Subcutaneous abdominal adipose tissue (tissue), 5 donors: ENCODE results near the gene ASCC3.

Experiments
- H3K27ac ChIP-seq: one replicate; pipeline ENCODE4 v1.7.0; 2013; ENCODE audit warnings: low read depth, mild to moderate bottlenecking, inconsistent platforms, low read length, moderate library complexity
- H3K27me3 ChIP-seq, 5 donors: one replicate each; pipeline ENCODE4 v1.7.0; 2013; ENCODE audit warnings: low read length in 5 of 5, inconsistent platforms in 1 of 5; ENCODE audit not compliant: control insufficient read depth in 5 of 5, insufficient read depth in 4 of 5
- H3K36me3 ChIP-seq, 5 donors: one replicate each; pipeline ENCODE4 v1.7.0; 2013; ENCODE audit warnings: low read length in 5 of 5; ENCODE audit not compliant: control insufficient read depth in 5 of 5, insufficient read depth in 5 of 5
- H3K4me1 ChIP-seq, 5 donors: one replicate each; pipeline ENCODE4 v1.7.0; 2013; ENCODE audit warnings: low read length in 5 of 5, mild to moderate bottlenecking in 3 of 5, moderate library complexity in 1 of 5; ENCODE audit not compliant: control insufficient read depth in 5 of 5, insufficient read depth in 5 of 5
- H3K4me3 ChIP-seq, 5 donors: one replicate each; pipeline ENCODE4 v1.7.0; 2013; ENCODE audit warnings: low read length in 5 of 5, low read depth in 1 of 5
- H3K9ac ChIP-seq, 5 donors: one replicate each; pipeline ENCODE4 v1.7.0; 2013; ENCODE audit warnings: low read length in 5 of 5, mild to moderate bottlenecking in 4 of 5, moderate library complexity in 3 of 5
- H3K9me3 ChIP-seq, 5 donors: one replicate each; pipeline ENCODE4 v1.7.0; 2013; ENCODE audit warnings: low read length in 5 of 5; ENCODE audit not compliant: control insufficient read depth in 5 of 5
- donor health status: healthy.
- donor health status: healthy.
- donor health status: healthy.
- donor health status: healthy.
- donor health status: healthy.

Gene ASCC3

DNA sequence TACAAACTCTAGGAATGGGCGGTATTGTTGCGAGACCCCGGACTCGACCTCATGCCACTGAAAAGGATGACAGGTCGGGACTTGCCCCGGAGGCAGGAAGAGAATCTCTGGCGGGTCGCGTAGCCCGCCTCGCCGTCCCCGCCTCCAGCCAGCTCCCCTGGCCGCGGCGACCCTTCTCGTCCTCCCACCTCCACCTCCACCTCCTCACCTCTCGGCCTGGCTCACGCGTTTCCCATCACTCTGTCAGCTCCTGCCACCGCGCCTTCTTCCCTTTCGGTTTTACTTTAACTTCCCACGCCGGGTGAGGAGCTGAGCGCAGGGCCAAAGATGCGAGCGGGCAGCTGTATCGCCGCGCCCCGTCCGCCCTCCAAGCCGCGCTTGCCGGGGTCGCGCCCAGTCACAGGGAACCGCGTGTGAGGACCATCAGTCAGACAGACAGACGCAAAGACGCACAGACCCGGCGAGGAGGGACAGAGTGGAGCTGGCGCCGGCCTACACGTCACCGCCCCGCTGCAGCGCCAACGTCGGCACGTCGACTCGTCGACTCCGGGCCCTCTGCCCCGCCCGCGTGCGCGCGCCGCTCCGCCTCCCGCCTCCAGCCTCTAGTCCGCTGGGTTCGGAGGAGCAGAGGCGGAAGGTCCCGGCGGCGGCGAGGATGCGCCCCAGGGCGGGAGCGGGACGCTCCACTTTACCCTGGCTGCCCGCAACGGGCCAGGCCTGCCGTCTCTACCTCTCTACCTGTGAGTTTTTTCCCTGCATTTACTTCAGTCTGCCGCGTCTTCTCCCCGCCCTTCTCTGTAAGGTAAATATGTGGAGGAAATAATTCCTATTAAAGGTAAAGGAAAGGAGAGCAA lies at the start of gene ASCC3:
Gene ASCC3, minus strand, starts transcription at position 477 of the 854 bp plus-strand sequence. CDS start 13,332 bp downstream, outside the sequence.
- Histone ChIP-seq H3K4me1 (peaks cover 0 to 22% (median 18%) of the 10 kb centered on the region in 5 donors), H3K27ac (peak within 1 kb of the TSS; percentile 80), H3K9ac (peak within 1 kb of the TSS; percentile 79 to 91 (median 84)), H3K36me3 (no peaks in the 10 kb centered on the region), H3K27me3 (no peaks in the 10 kb centered on the region), H3K9me3 (no peaks in the 10 kb centered on the region), H3K4me3 (peak within 1 kb of the TSS; percentile 87 to 96 (median 94))

DNA sequence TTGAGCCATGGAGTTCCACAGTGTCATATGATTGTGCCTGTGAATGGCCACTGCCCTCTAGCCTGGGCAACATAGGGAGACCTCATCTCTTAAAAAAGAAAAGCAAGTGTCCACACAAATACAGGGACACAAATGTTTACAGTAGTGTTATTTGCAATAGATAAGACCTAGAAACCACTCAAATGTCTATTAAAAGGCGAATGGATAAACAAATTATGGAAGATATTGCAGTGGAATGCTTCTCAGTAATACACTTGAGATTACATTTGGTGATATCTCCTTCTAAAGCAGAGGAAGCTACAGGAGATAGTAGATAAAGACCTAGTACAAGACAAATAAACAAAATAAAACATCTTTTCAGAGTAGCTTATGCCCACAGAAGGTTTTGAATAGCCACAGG lies 44.6 kb upstream of the ASCC3 start:
- Histone ChIP-seq H3K9me3 (no peaks in the 10 kb centered on the region), H3K27ac (no peak overlapping the region), H3K4me3 (no peak overlapping the region), H3K4me1 (no peaks in the 10 kb centered on the region), H3K36me3 (no peaks in the 10 kb centered on the region), H3K9ac (no peak overlapping the region), H3K27me3 (no peaks in the 10 kb centered on the region)

DNA sequence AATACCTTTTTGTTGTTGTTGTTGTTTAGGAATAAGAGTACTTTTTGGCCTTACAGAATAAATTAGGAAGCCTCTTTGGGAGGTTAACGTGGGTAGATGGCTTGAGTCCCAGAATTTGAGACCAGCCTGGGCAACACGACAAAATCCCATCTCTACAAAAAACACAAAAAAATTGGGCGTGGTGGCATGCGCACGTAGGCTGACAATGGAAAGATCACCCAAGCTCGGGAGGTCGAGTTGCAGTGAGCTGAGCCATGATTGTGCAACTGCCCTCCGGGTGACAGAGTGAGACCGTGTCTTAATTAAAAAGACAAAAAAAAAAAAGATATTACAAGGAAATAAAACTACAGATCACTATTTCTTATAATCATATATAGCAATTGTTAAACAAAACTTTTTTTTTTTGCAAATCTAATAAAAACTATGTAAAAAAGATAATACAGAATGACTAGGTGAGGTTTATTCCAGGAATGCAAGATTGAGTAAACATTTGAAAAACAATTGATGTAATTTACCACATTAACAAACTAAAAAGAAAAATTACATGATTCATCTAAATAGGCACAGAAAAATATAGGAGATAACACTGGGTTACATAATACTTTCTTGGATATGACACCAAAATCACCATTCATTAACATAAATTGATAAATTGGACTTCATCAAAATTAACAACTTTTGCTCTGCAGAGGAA lies 43.6 kb upstream of the ASCC3 start:
- H3K9ac ChIP-seq = no peak overlapping the region
- H3K9me3 ChIP-seq = no peaks in the 10 kb centered on the region
- H3K27ac ChIP-seq = no peak overlapping the region
- no peaks in the 10 kb centered on the region for H3K36me3 ChIP-seq
- H3K4me1 ChIP-seq = no peaks in the 10 kb centered on the region
- no peaks in the 10 kb centered on the region for H3K27me3 ChIP-seq
- H3K4me3 ChIP-seq = no peak overlapping the region

DNA sequence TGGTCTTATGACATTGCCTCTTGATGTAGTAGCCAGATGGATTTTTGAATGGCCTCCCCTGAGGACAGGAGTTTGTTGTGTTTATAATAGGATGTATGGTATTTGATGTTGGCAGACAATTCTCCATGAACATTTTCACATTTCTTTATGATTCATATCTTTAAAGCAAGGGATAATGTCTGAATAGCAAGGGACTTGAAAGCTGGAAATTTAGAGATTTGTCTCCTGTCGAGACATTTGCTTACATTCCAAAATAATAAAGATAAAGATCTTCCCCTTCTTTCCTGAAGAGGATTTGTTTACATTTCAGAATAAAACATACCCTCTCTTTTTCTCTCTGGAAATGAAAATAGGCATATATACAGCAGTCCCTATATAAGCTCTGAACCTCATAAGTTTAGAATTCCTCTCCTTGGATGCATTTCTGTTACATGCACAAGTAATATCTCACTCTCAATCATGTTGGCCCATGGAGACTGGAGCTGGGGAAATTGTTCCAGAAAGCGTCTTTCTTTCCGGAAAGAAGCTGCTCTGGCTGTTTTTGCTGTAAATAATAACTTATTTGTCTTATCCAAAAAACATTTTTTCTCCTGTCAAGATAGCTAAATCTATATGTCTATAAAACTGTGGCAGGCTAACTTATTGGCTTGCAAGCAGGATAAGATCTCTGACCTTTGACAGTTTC lies 42.5 kb upstream of the ASCC3 start:
- no peak overlapping the region for H3K9ac ChIP-seq
- no peaks in the 10 kb centered on the region for H3K36me3 ChIP-seq
- H3K4me3 ChIP-seq = no peak overlapping the region
- no peak overlapping the region for H3K27ac ChIP-seq
- H3K4me1 ChIP-seq = no peaks in the 10 kb centered on the region
- no peaks in the 10 kb centered on the region for H3K9me3 ChIP-seq
- no peaks in the 10 kb centered on the region for H3K27me3 ChIP-seq

DNA sequence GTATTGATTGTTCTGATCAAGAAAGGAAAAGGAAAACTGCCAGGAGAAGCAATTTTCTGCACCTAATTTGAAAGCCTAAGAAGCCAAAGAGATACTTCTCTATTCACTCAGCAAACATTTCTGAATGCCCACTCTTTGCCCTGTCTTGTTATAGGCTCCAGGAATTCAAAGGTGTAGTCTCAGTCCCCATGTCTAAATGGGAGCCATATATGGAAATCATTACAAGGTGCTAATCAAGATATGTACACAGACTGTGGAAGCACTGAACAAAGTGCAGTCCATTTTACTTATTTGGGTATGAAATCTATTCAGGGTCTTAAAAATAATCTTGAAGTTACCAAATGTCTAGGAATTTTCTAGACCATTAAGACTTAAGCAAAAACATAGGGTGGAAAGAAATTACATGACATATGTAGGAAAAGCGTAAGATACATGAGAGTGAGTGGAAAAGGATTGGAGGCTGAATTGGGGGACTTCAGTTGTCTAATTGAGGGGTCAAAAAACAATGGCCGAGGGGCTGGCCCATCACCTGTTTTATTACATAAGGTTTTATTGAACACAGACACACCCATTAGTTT lies 39.0 kb upstream of the ASCC3 start:
- H3K4me1 ChIP-seq = no peaks in the 10 kb centered on the region
- no peaks in the 10 kb centered on the region for H3K9me3 ChIP-seq
- H3K4me3 ChIP-seq = no peak overlapping the region
- H3K27me3 ChIP-seq = no peaks in the 10 kb centered on the region
- no peaks in the 10 kb centered on the region for H3K36me3 ChIP-seq
- H3K27ac ChIP-seq = no peak overlapping the region
- no peak overlapping the region for H3K9ac ChIP-seq

DNA sequence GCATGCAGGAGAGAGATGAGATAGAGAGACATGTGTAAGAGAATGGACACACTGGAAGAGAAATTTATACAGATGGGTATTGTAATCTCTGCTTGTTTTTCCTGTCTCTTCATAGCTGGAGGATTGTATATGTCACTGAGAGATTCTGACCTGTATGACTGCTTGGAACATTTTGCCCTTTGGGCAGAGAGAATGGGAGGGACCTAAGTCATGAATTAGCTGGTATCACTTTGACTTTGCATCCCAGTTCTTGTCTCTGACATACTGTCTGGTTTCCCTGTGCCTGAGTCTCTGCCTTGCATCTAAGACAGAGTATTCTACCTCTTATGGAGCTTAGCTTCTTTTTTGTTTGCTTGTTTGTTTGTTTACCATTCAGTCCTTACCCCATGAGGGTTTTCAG lies 37.0 kb upstream of the ASCC3 start:
- H3K36me3 ChIP-seq = no peaks in the 10 kb centered on the region
- no peaks in the 10 kb centered on the region for H3K4me1 ChIP-seq
- no peaks in the 10 kb centered on the region for H3K9me3 ChIP-seq
- no peak overlapping the region for H3K9ac ChIP-seq
- no peak overlapping the region for H3K27ac ChIP-seq
- H3K27me3 ChIP-seq = no peaks in the 10 kb centered on the region
- no peak overlapping the region for H3K4me3 ChIP-seq

DNA sequence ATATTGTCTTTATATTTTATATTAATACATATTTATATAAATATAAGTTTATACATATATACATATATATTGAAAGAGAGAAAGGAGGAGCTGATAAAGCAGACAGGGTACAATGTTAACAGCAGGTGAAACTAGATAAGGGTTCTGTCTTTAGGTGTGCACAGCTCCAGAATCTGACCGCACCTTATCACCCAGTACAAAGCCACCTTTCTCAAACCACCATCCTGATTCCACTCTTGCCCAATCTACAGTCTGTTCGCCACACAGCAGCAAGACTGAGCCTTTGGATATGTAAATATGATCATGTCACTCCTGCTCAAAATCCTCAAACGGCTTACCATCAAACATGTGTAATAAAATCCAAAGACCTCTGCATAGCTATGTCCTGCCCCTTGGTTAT lies 34.7 kb upstream of the ASCC3 start:
- Histone ChIP-seq H3K27me3 (no peaks in the 10 kb centered on the region), H3K36me3 (no peaks in the 10 kb centered on the region), H3K4me1 (no peaks in the 10 kb centered on the region)

DNA sequence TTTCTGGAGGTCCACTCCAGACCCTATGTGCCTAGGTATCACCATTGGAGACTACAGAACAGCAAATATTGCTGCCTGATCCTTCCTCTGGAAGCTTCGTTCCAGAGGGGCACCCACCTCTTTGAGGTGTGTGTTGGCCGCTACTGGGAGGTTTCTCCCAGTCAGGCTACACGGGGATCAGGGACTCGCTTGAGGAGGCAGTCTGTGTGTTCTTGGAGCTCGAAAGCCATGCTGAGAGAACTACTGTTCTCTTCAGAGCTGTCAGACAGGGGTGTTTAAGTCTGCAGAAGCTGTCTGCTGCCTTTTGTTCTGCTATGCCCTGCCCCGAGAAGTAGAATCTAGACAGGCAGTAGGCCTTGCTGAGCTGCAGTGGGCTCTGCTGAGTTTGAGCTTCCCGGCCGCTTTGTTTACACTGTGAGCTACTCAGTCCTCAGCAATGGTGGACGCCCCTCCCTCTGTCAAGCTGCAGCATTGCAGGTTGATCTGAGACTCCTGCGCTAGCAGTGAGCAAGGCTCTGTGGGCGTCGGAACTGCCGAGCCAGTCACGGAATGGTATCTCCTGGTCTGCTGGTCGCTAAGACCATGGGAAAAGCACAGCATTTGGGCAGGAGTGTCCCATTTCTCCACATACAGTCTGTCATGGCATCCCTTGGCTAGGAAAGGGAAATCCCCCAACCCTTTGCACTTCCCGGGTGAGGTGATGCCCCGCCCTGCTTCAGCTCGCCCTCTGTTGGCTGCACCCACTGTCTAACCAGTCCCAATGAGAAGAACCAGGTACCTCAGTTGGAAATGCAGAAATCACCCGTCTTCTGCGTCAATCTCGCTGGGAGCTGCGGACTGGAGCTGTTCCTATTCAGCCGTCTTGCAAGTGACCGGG lies 32.5 kb upstream of the ASCC3 start:
- H3K36me3 ChIP-seq = no peaks in the 10 kb centered on the region
- no peak overlapping the region for H3K27ac ChIP-seq
- H3K9me3 ChIP-seq = no peaks in the 10 kb centered on the region
- H3K27me3 ChIP-seq = no peaks in the 10 kb centered on the region
- no peak overlapping the region for H3K4me3 ChIP-seq
- H3K4me1 ChIP-seq = no peaks in the 10 kb centered on the region
- H3K9ac ChIP-seq = no peak overlapping the region

More for the DNA sequence above, 34.7 kb upstream of the ASCC3 start:
- Histone ChIP-seq H3K9ac (no peak overlapping the region), H3K9me3 (no peaks in the 10 kb centered on the region), H3K4me3 (no peak overlapping the region), H3K27ac (no peak overlapping the region)

GRCh38 chr6:100906325-100906724 lies 25.2 kb upstream of the ASCC3 start:
- Histone ChIP-seq H3K9me3 (no peaks in the 10 kb centered on the region), H3K27ac (no peak overlapping the region), H3K36me3 (no peaks in the 10 kb centered on the region), H3K27me3 (no peaks in the 10 kb centered on the region), H3K4me3 (no peak overlapping the region), H3K4me1 (peaks cover 0 to 5% (median 0%) of the 10 kb centered on the region in 5 donors), H3K9ac (no peak overlapping the region)
